Measurements from ENCODE around the gene AIP.
A peak's percentile ranks its signal among the peaks of the same experiment; 100 is the strongest.
"Not testable (repeated sequence)": the region's sequence is repeated elsewhere in the genome, so short reads cannot be mapped to it uniquely, and the experiment has no call there.

Gene AIP

GRCh38 chr11:67449116-67449844 lies 33.5 kb upstream of the AIP start:
- DNase-seq = no peak

- DNase-seq = no peak
Observed at GRCh38 chr11:67450796-67451657, 31.8 kb upstream of the AIP start.

GRCh38 chr11:67451658-67451976 lies 31.2 kb upstream of the AIP start:
- DNase-seq = no peak

- DNase-seq = no peak
Observed at GRCh38 chr11:67452141-67452952, 30.5 kb upstream of the AIP start, which contains the start of gene GPR152. TSS of gene GPR152 (minus strand) at chr11:67452729. CDS start at chr11:67452724, 5 bp downstream.

GRCh38 chr11:67453816-67454732 lies 28.8 kb upstream of the AIP start:
- DNase-seq = no peak

- DNase-seq = no peak
Observed at GRCh38 chr11:67455054-67455453, 27.8 kb upstream of the AIP start, which contains the start of gene CABP4. TSS of gene CABP4 (plus strand) at chr11:67455354. CDS start at chr11:67455424, 70 bp downstream.

- DNase-seq = no peak
Observed at GRCh38 chr11:67456068-67456705, 26.6 kb upstream of the AIP start.

GRCh38 chr11:67457453-67457852 lies 25.4 kb upstream of the AIP start:
- DNase-seq = no peak

- DNase-seq = no peak
Observed at GRCh38 chr11:67458266-67458665, 24.6 kb upstream of the AIP start.

- no peak for DNase-seq
Observed at GRCh38 chr11:67463186-67463585, 19.6 kb upstream of the AIP start.

GRCh38 chr11:67463680-67464410 lies 19.0 kb upstream of the AIP start:
- DNase-seq = no peak

GRCh38 chr11:67464411-67465188 lies 18.2 kb upstream of the AIP start:
- DNase-seq = peak; percentile 60

GRCh38 chr11:67465189-67465510 lies 17.7 kb upstream of the AIP start:
- no peak for DNase-seq

- DNase-seq = not testable (repeated sequence)
Observed at GRCh38 chr11:67465530-67465929, 17.3 kb upstream of the AIP start.

GRCh38 chr11:67466367-67466766 lies 16.5 kb upstream of the AIP start:
- DNase-seq = no peak

- no peak for DNase-seq
Observed at GRCh38 chr11:67466962-67467771, 15.7 kb upstream of the AIP start.

- no peak for DNase-seq
Observed at GRCh38 chr11:67468056-67468455, 14.8 kb upstream of the AIP start.

- DNase-seq = peak; percentile 30
Observed at GRCh38 chr11:67468456-67468758, 14.4 kb upstream of the AIP start.

GRCh38 chr11:67468759-67469507 lies 13.9 kb upstream of the AIP start, which contains the start of gene TMEM134:
TSS of gene TMEM134 (minus strand) at chr11:67469251. CDS start at chr11:67469192, 59 bp downstream.
- DNase-seq = peak; percentile 94
